ENCODE measurements around the gene ELF1.
"Not testable (repeated sequence)": the region's sequence is repeated elsewhere in the genome, so short reads cannot be mapped to it uniquely, and the experiment has no call there.

The ELF1 gene

DNA sequence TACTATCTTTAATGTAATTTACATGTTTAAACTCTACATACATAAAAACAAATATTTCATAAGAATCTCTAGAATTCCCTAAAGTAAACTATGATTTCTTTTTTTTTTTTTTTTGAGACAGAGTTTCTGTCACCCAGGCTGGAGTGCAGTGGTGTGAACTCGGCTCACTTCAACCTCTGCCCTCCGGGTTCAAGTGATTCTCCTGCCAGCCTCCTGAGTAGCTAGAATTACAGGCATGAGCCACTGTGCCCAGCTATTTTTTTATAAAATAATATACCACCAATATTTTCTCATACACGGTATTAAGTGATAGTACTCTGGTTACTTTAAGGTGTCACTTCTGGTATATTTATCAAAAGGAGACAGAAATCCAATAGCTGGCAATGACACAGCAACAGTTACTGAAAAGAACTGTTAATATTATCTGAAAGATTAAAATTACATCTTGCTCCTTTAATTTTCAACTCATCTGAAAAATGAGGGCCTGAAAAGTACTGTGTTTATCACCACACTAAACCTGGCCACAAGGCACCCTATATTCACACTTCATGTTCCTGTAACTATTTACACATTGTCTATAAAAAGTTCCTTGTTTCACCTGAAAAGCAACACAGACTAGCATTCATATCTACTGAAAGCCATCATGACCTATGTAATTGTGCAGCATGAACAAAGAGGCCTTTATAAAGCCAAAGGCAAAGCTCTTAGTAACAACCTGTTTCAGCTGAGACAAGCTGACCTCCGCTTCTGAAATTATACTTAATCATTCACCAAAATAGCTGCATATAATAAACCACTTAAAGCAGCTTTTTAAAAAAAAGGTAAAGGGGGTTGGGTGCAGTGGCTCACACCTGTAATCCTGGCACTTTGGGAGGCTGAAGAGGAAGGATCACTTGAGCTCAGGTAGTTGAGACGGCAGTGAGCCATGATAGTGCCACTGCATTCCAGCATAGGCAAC, 123.6 kb downstream of the ELF1 start:
- no peak for DNase-seq (ENCODE audit: low read depth in 1 of 2, low spot score in 1 of 2)

DNA sequence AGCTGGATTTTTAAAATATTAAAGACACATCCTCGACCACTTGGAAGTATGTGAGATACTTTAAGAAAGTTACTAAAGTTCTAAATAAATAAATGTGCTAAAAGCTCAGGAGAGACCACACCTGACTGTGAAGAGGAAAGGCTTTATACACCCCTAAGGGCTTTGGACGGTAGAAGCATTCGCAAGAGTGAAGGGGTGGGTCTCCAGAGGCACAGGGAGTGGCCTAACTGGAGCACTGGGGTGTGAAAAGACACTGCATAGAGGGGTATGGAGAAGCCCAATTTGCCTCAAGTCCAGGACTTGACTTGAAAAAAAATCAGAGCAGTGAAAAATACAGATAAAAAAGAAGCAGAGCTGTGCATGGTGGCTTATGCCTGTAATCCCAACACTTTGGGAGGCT, 125.5 kb downstream of the ELF1 start:
- DNase-seq (ENCODE audit: low read depth in 1 of 2, low spot score in 1 of 2): not testable (repeated sequence)

- no peak for DNase-seq (ENCODE audit: low read depth in 1 of 2, low spot score in 1 of 2)
Observed at GRCh38 chr13:40886017-40886416, 133.1 kb downstream of the ELF1 start.

DNA sequence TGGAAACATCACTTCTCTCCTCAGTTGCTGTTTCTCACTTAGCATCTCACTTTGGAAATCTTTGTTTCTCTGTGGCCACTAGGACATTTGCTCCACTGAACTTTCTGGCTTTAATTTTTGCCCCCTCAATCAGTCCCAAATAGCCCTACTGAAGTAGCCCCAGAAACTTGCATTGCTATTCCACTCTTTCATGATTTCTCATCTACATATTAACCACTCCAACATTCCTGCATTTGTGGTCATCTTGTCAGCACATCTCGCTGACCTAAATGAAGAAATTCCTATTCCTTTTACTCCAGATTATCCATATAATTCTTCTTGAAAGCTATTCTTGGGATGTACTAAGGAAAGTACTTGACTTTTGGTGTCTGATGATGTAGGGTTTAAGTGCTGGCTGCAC, 134.9 kb downstream of the ELF1 start:
- DNase-seq (ENCODE audit: low read depth in 1 of 2, low spot score in 1 of 2): not testable (repeated sequence)
